Activated CD8-positive, alpha-beta T cell treated with anti-CD3 and anti-CD28 coated beads for 36 hours (primary cell): Measurements from ENCODE around the gene POLR2L. TPM values are rescaled to one million over a fixed set of nuclear protein-coding genes. Genes with fewer than 3 reads are reported as not detected.

Experiments used
- ATAC-seq: fragments of 200-7000 bp; cut with Tn5 transposase; one replicate; pipeline ENCODE4 v1.10.0; 2021; ENCODE audit warnings: mild to moderate bottlenecking, moderate library complexity
- CTCF ChIA-PET: fragments of 350-600 bp; sonication (Branson Sonifier 250); formaldehyde crosslinking; loops from one replicate; lab custom pipeline; 2021; ENCODE audit warnings: antibody characterized with exemption; lab: Charles Lee
- POLR2A ChIA-PET: fragments of 350-600 bp; sonication (Branson Sonifier 250); formaldehyde crosslinking; loops from one replicate; lab custom pipeline; 2021; ENCODE audit warnings: antibody characterized with exemption; lab: Charles Lee
- DNase-seq: peaks from one replicate; pipeline ENCODE4 v3.0.0-alpha.2; 2020
- H3K27ac Mint-ChIP-seq: one replicate; pipeline ENCODE4 v1.8.0; 2021; ENCODE audit warnings: mild to moderate bottlenecking, mixed read lengths
- H3K27me3 Mint-ChIP-seq: one replicate; pipeline ENCODE4 v1.8.0; 2021; ENCODE audit warnings: mixed read lengths
- H3K36me3 Mint-ChIP-seq: one replicate; pipeline ENCODE4 v1.8.0; 2021; ENCODE audit warnings: low read depth, mixed read lengths
- H3K4me1 Mint-ChIP-seq: one replicate; pipeline ENCODE4 v1.8.0; 2021; ENCODE audit warnings: low read depth, mixed read lengths
- H3K4me3 Mint-ChIP-seq: one replicate; pipeline ENCODE4 v1.8.0; 2021; ENCODE audit warnings: mild to moderate bottlenecking, moderate library complexity, mixed read lengths
- H3K9me3 Mint-ChIP-seq: one replicate; pipeline ENCODE4 v1.8.0; 2021; ENCODE audit warnings: mixed read lengths
- intact Hi-C: fragments of 100-400 bp; cut with micrococcal nuclease; formaldehyde crosslinking; loops from one replicate; pipeline ENCODE4 v1.10.0; 2022
- total RNA-seq, 2 experiments: library from RNA; stranded (reverse); gene quantifications; one replicate each; pipeline ENCODE4 v1.2.3, GENCODE V29; 2021
- TF ChIP-seq, protein P1 (sequence below): fragments of 200-600 bp; IDR thresholded peaks from one replicate; pipeline ENCODE4 v1.8.0; 2022; ENCODE audit warnings: antibody characterized with exemption, mild to moderate bottlenecking

POLR2L gene
- total RNA-seq, 2 experiments from 2014 or later: 83.0 to 89.2 TPM

DNA sequence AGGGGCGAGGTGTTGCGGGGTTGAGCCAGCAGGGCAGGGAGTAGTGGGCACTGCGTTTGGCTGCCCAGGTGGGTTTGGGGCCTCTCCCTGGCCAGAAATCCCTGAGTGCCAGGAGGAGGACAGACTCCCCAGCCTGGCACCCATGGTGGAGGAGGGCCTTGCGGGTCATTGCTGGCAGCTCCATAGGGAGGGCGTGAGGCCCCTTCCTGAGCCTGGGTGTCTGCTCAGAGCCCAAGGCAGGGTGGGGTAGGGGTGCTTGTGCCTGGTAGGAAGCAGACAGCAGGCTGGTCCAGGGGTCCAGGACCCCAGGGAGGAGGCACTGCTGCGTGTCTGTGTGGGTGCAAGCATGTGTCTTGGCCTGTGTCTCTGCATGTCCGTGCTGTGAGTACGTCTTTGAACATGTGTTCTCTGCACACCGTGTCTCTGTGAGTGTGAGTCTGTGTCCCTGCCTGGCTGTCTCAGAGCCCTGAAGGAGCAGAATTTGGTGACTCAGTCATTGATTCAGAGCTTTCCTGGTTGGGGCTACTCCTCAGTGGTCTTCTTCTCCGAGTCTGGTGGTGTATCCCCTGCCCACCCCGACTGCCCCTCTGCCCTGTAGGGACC, 4.3 kb upstream of the POLR2L start:
- ATAC-seq (no peak), DNase-seq (no peak)
- no peaks in the 10 kb centered on the region for H3K36me3 Mint-ChIP-seq
- no peak overlapping the region for H3K4me3 Mint-ChIP-seq
- TF ChIP-seq, protein P1, sequence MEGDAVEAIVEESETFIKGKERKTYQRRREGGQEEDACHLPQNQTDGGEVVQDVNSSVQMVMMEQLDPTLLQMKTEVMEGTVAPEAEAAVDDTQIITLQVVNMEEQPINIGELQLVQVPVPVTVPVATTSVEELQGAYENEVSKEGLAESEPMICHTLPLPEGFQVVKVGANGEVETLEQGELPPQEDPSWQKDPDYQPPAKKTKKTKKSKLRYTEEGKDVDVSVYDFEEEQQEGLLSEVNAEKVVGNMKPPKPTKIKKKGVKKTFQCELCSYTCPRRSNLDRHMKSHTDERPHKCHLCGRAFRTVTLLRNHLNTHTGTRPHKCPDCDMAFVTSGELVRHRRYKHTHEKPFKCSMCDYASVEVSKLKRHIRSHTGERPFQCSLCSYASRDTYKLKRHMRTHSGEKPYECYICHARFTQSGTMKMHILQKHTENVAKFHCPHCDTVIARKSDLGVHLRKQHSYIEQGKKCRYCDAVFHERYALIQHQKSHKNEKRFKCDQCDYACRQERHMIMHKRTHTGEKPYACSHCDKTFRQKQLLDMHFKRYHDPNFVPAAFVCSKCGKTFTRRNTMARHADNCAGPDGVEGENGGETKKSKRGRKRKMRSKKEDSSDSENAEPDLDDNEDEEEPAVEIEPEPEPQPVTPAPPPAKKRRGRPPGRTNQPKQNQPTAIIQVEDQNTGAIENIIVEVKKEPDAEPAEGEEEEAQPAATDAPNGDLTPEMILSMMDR: no peak
- ChIA-PET POLR2A (interaction anchor here (0.7 to 1.7 kb wide), 2 partner anchors 10 to 14 kb away, joined by 3 to 4 read pairs; partner anchors contain the start of gene CD151), CTCF (interaction anchor here (0.8 to 4.6 kb wide), 5 partner anchors 9 to 206 kb away, joined by 3 to 46 read pairs (median 3); no protein-coding TSS in a partner anchor)
- intact Hi-C loops: loop anchor here (5.0 kb wide), 1 partner anchor 206 kb away; no protein-coding TSS in a partner anchor
- no peak overlapping the region for H3K27ac Mint-ChIP-seq
- H3K4me1 Mint-ChIP-seq: peaks cover 22% of the 10 kb centered on the region
- peaks cover 9% of the 10 kb centered on the region for H3K27me3 Mint-ChIP-seq
- no peaks in the 10 kb centered on the region for H3K9me3 Mint-ChIP-seq

DNA sequence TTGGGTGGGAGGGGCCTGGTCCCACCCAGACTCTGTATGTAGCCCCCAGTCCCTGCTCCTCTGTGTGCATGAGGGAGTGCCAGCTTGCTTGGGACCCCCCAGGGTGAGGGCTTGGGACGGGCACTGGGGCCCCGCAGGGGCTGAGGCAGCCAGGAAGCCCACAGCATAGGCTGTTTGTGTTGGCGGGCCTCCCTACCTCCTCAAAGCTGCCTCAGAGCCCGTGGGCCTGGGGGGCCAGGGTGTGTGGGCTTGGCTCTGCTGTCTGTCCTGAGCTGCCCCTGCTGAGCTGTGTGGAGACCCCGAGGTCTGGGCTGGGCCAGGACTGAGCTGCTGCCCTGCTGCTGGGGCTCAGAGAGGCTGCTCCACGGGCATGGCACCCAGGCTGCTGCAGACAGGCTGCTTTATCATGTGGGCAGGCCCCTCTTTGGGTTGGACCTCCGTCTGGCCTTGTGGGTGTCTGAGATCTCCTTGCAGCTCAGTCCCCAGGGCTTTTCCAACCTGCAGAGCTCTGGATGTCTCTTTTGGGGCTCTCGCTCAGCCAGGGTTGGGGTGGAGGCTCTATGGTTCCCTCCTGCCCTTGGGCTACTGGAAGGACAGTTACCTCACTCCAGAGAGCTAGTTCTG, 3.7 kb upstream of the POLR2L start:
- Mint-ChIP-seq H3K36me3 (peaks cover 3% of the 10 kb centered on the region), H3K27ac (no peak overlapping the region)

DNA sequence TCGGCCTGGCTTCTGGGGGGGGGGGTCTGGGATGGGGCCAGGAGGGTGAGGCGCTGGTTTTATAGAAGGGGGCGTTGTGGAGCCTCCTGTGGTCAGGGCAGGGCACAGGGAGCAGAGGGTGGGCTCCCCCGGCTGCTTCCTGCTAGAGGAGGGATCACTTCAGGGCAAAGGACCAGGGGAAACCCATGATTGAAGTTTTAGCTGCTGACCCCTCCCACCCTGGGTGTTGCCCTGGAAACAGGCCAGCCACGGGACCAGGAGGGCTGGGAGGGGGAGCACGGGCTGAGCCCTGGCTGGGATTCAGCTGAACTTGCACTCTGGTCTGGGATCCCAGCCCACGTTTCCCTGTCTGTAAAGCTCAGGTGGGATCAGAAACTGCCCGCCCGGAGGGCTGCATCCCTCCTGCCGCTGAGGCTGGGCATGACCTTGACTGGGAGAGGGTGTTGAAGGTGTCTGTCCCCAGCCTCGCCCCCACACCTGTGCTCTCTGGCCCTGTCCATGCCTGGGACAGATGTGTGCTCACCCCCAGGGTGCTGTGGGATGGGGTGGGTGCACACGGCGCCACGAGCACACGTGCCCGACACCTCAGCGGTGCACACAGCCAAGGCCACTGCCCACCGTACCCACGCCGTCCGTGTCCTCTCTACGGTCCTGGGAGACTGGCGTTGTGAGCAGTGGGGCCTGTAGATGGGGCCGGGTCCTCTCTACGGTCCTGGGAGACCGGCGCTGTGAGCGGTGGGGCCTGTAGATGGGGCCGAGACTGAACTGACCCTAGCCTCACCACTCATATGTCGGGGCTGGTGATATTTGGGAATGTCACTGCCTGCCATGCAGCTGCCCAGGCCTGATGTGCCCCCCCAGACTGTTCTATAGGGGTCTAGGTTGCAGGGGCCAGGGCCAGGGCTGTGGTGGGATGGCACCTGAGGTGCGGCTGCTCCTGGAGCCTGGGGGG, 2.6 kb upstream of the POLR2L start:
- Mint-ChIP-seq H3K27me3 (peaks cover 9% of the 10 kb centered on the region), H3K36me3 (peaks cover 11% of the 10 kb centered on the region), H3K9me3 (no peaks in the 10 kb centered on the region), H3K27ac (no peak overlapping the region), H3K4me3 (peak overlapping the region; percentile 49), H3K4me1 (peaks cover 37% of the 10 kb centered on the region)
- DNase-seq (peak; percentile 71), ATAC-seq (peak; percentile 22)
- TF ChIP-seq, protein P1: no peak
- CTCF ChIA-PET: interaction anchor here (1.1 to 4.6 kb wide), 2 partner anchors 17 to 208 kb away, joined by 4 to 46 read pairs; partner anchors contain the start of gene CRACR2B
- POLR2A ChIA-PET: interaction anchor here (2.7 to 21.1 kb wide), 3 partner anchors 11 to 29 kb away, joined by 11 to 273 read pairs (median 81); partner anchors contain the start of genes CD151, CRACR2B, PNPLA2 and RPLP2
- intact Hi-C loops: loop anchor here (5.0 kb wide), 1 partner anchor 207 kb away; no protein-coding TSS in a partner anchor

More for the DNA sequence above, 3.7 kb upstream of the POLR2L start:
- Mint-ChIP-seq H3K4me3 (no peak overlapping the region), H3K9me3 (no peaks in the 10 kb centered on the region), H3K27me3 (peaks cover 9% of the 10 kb centered on the region), H3K4me1 (peaks cover 27% of the 10 kb centered on the region)
- ATAC-seq (no peak), DNase-seq (no peak)
- ChIA-PET CTCF (interaction anchor here (0.8 to 4.6 kb wide), 3 partner anchors 11 to 207 kb away, joined by 3 to 46 read pairs (median 3); no protein-coding TSS in a partner anchor), POLR2A (interaction anchor here (0.7 to 1.7 kb wide), 2 partner anchors 11 to 13 kb away, joined by 3 to 4 read pairs; partner anchors contain the start of gene CD151)
- TF ChIP-seq, protein P1: no peak
- intact Hi-C loops: loop anchor here (5.0 kb wide), 1 partner anchor 206 kb away; no protein-coding TSS in a partner anchor

DNA sequence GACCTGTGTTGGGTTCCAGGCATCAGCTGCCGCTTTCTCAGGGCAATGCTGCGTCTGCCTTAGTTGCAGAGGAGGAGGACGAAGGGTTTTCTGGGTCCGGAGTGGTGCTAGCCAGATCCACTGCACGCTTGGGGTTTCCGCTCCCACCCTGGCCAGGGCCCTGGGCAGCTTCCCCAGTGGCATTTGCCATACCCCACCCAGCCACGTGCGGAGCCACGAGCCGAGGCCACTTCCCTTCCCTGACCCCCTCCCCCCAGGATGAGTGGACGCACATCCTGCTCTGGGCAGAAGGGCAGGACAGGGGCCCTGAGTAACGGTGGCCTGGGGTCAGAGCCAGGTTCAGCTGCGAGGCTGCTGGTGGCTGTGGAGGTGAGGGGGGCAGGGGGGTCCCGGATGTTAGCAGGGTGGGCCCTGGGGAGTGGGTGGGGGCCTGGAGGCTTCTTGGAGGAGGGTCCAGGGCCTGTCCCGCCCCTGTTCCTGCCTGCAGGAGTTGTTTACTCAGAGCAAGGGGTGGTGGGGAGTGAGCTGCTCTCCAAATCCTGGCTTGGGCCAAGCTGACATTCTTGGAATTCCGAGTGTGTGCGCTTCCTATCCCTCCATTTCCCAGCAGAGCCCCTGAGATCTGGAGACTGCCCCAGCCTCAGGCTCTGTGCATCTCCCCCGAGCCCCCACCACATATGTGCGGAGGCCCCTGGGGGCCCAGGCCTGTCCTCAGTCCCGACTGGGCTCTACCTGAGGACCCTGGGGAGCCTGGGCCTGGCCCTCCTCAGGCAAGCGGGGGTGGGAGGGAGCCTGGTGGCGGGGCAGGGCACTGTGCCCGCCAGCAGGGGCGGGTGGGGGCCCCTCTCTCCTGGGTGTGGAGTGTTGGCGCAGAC, 1.7 kb upstream of the POLR2L start:
- TF ChIP-seq, protein P1: no peak
- Mint-ChIP-seq H3K36me3 (peaks cover 14% of the 10 kb centered on the region), H3K4me1 (peaks cover 35% of the 10 kb centered on the region), H3K27ac (peak overlapping the region; percentile 25), H3K27me3 (peaks cover 8% of the 10 kb centered on the region), H3K4me3 (peak overlapping the region; percentile 78), H3K9me3 (no peaks in the 10 kb centered on the region)
- POLR2A ChIA-PET: interaction anchor here (2.7 to 21.1 kb wide), 3 partner anchors 10 to 28 kb away, joined by 11 to 273 read pairs (median 81); partner anchors contain the start of genes CD151, CRACR2B, PNPLA2 and RPLP2
- ATAC-seq (peak; percentile 6), DNase-seq (peak; percentile 53)
- CTCF ChIA-PET: interaction anchor here (1.0 to 1.2 kb wide), 4 partner anchors 9 to 25 kb away, joined by 3 to 5 read pairs (median 4); partner anchors contain the start of genes CRACR2B and PNPLA2
- intact Hi-C loops: no loop called here
